ACC112 (cell line): ENCODE measurements around the gene TAS1R3.

Source experiments
- H2AFZ ChIP-seq: fragments of 200-600 bp; sonication (generic); one replicate; pipeline ENCODE4 v1.6.0; 2017; ENCODE audit warnings: antibody characterized with exemption, low read length; ENCODE audit not compliant: unreplicated experiment
- H3K27ac ChIP-seq: fragments of 200-600 bp; sonication (generic); 2 replicates; pipeline ENCODE4 v1.5.1; 2014; ENCODE audit warnings: low read depth, mild to moderate bottlenecking, antibody characterized with exemption, low read length, moderate library complexity
- H3K27me3 ChIP-seq: fragments of 200-600 bp; sonication (generic); 2 replicates; pipeline ENCODE4 v1.6.1; 2014; ENCODE audit warnings: mild to moderate bottlenecking, antibody characterized with exemption, low read length, moderate library complexity, mixed read lengths; ENCODE audit not compliant: insufficient read depth
- H3K36me3 ChIP-seq: fragments of 200-600 bp; sonication (generic); 2 replicates; pipeline ENCODE4 v1.6.1; 2016; ENCODE audit warnings: mild to moderate bottlenecking, antibody characterized with exemption, low read length, moderate library complexity, mixed read lengths; ENCODE audit not compliant: insufficient read depth
- H3K4me1 ChIP-seq: fragments of 200-600 bp; sonication (generic); one replicate; pipeline ENCODE4 v1.6.1; 2016; ENCODE audit warnings: low read length, mixed read lengths; ENCODE audit not compliant: insufficient read depth, unreplicated experiment, control insufficient read depth
- H3K4me3 ChIP-seq: fragments of 200-600 bp; sonication (generic); 2 replicates; pipeline ENCODE4 v1.5.1; 2014; ENCODE audit warnings: mild to moderate bottlenecking, low read depth, low read length
- H3K79me2 ChIP-seq: fragments of 200-600 bp; sonication (generic); one replicate; pipeline ENCODE4 v1.6.0; 2016; ENCODE audit warnings: low read length; ENCODE audit not compliant: control insufficient read depth, unreplicated experiment, insufficient read depth

The TAS1R3 gene

GRCh38 chr1:1335283-1335682 lies 4.2 kb downstream of the TAS1R3 start:
- H3K27ac ChIP-seq, result no peak overlapping the region
- H3K4me3 ChIP-seq, result no peak overlapping the region
- no peaks in the 10 kb centered on the region for H3K79me2 ChIP-seq
- no peaks in the 10 kb centered on the region for H3K27me3 ChIP-seq
- H3K36me3 ChIP-seq, result peaks cover 3% of the 10 kb centered on the region; the same call in 1 of the 2 replicates
- peaks cover 3% of the 10 kb centered on the region for H3K4me1 ChIP-seq
- H2AFZ ChIP-seq, result no peak overlapping the region

GRCh38 chr1:1335792-1336248 lies 4.7 kb downstream of the TAS1R3 start:
- H3K27me3 ChIP-seq, result no peaks in the 10 kb centered on the region
- H2AFZ ChIP-seq, result no peak overlapping the region
- H3K4me3 ChIP-seq, result no peak overlapping the region
- H3K36me3 ChIP-seq, result peaks cover 3% of the 10 kb centered on the region; the same call in 1 of the 2 replicates
- H3K27ac ChIP-seq, result no peak overlapping the region
- H3K4me1 ChIP-seq, result no peaks in the 10 kb centered on the region
- no peaks in the 10 kb centered on the region for H3K79me2 ChIP-seq

GRCh38 chr1:1336446-1336845 lies 5.4 kb downstream of the TAS1R3 start:
- Histone ChIP-seq H3K36me3 (peaks cover 9% of the 10 kb centered on the region; the same call in 1 of the 2 replicates), H3K4me3 (no peak overlapping the region), H2AFZ (no peak overlapping the region), H3K27ac (no peak overlapping the region), H3K27me3 (no peaks in the 10 kb centered on the region), H3K79me2 (no peaks in the 10 kb centered on the region), H3K4me1 (no peaks in the 10 kb centered on the region)

GRCh38 chr1:1336931-1337792 lies 6.1 kb downstream of the TAS1R3 start:
- Histone ChIP-seq H2AFZ (no peak overlapping the region), H3K27me3 (no peaks in the 10 kb centered on the region), H3K4me3 (no peak overlapping the region), H3K36me3 (peaks cover 11% of the 10 kb centered on the region; the same call in 1 of the 2 replicates), H3K4me1 (no peaks in the 10 kb centered on the region), H3K27ac (no peak overlapping the region), H3K79me2 (peaks cover 2% of the 10 kb centered on the region)

GRCh38 chr1:1337793-1338147 lies 6.7 kb downstream of the TAS1R3 start:
- no peaks in the 10 kb centered on the region for H3K4me1 ChIP-seq
- no peak overlapping the region for H3K27ac ChIP-seq
- no peaks in the 10 kb centered on the region for H3K27me3 ChIP-seq
- H3K4me3 ChIP-seq, result no peak overlapping the region
- H3K79me2 ChIP-seq, result peaks cover 7% of the 10 kb centered on the region
- H2AFZ ChIP-seq, result no peak overlapping the region
- peaks cover 11% of the 10 kb centered on the region; the same call in 1 of the 2 replicates for H3K36me3 ChIP-seq

GRCh38 chr1:1338278-1338677 lies 7.2 kb downstream of the TAS1R3 start:
- H2AFZ ChIP-seq, result no peak overlapping the region
- H3K4me3 ChIP-seq, result no peak overlapping the region
- H3K27ac ChIP-seq, result no peak overlapping the region
- peaks cover 11% of the 10 kb centered on the region; the same call in 1 of the 2 replicates for H3K36me3 ChIP-seq
- no peaks in the 10 kb centered on the region for H3K27me3 ChIP-seq
- H3K79me2 ChIP-seq, result peaks cover 13% of the 10 kb centered on the region
- H3K4me1 ChIP-seq, result peaks cover 2% of the 10 kb centered on the region

- no peak overlapping the region for H3K27ac ChIP-seq
- no peak overlapping the region for H3K4me3 ChIP-seq
- no peaks in the 10 kb centered on the region for H3K27me3 ChIP-seq
- peaks cover 32% of the 10 kb centered on the region for H3K79me2 ChIP-seq
- no peak overlapping the region for H2AFZ ChIP-seq
- H3K4me1 ChIP-seq, result peaks cover 14% of the 10 kb centered on the region
- peaks cover 11% of the 10 kb centered on the region; the same call in 1 of the 2 replicates for H3K36me3 ChIP-seq
Measured at GRCh38 chr1:1340185-1340584, 9.1 kb downstream of the TAS1R3 start.

GRCh38 chr1:1340791-1341548 lies 9.9 kb downstream of the TAS1R3 start:
- H2AFZ ChIP-seq, result no peak overlapping the region
- H3K4me3 ChIP-seq, result no peak overlapping the region
- H3K4me1 ChIP-seq, result peaks cover 22% of the 10 kb centered on the region
- peaks cover 39% of the 10 kb centered on the region for H3K79me2 ChIP-seq
- no peak overlapping the region for H3K27ac ChIP-seq
- H3K36me3 ChIP-seq, result peaks cover 11% of the 10 kb centered on the region; the same call in 1 of the 2 replicates
- no peaks in the 10 kb centered on the region for H3K27me3 ChIP-seq

- no peak overlapping the region for H2AFZ ChIP-seq
- peaks cover 28% of the 10 kb centered on the region for H3K4me1 ChIP-seq
- H3K36me3 ChIP-seq, result peaks cover 11% of the 10 kb centered on the region; the same call in 1 of the 2 replicates
- H3K27me3 ChIP-seq, result no peaks in the 10 kb centered on the region
- no peak overlapping the region for H3K4me3 ChIP-seq
- H3K79me2 ChIP-seq, result peaks cover 46% of the 10 kb centered on the region
- no peak overlapping the region for H3K27ac ChIP-seq
Measured at GRCh38 chr1:1341549-1342021, 10.5 kb downstream of the TAS1R3 start.

GRCh38 chr1:1342061-1342562 lies 11.0 kb downstream of the TAS1R3 start:
- H3K27ac ChIP-seq, result no peak overlapping the region
- peaks cover 33% of the 10 kb centered on the region for H3K4me1 ChIP-seq
- no peak overlapping the region for H2AFZ ChIP-seq
- H3K4me3 ChIP-seq, result no peak overlapping the region
- H3K79me2 ChIP-seq, result peaks cover 51% of the 10 kb centered on the region
- H3K27me3 ChIP-seq, result no peaks in the 10 kb centered on the region
- H3K36me3 ChIP-seq, result peaks cover 11% of the 10 kb centered on the region; the same call in 1 of the 2 replicates
